ENCODE measurements around the gene PER2. TPM values are rescaled to one million over a fixed set of nuclear protein-coding genes. Genes with fewer than 3 reads are reported as not detected.
"Not testable (repeated sequence)": the region's sequence is repeated elsewhere in the genome, so short reads cannot be mapped to it uniquely, and the experiment has no call there.

The PER2 gene
- 10 to 100 TPM; 14.6 to 17.6 TPM for total RNA-seq

GRCh38 chr2:238287737-238288649 is at the start of gene PER2:
Gene PER2, minus strand, starts transcription at chr2:238288610. Its CDS starts 10,674 bp downstream, at chr2:238277936.
- CTCF ChIA-PET = no interaction called here
- Mint-ChIP-seq H3K4me3 (peak within 1 kb of the TSS; percentile 91), H3K4me1 (ENCODE audit: low read depth) (peaks cover 36% of the 10 kb centered on the region), H3K27ac (peak within 1 kb of the TSS; percentile 99), H3K27me3 (ENCODE audit: low read depth) (no peaks in the 10 kb centered on the region), H3K36me3 (ENCODE audit: low read depth) (no peaks in the 10 kb centered on the region), H3K9me3 (ENCODE audit: insufficient read depth) (no peaks in the 10 kb centered on the region)
- ATAC-seq = peak; percentile 48
- peak; percentile 29 for DNase-seq
- POLR2A ChIA-PET = interaction anchor here (0.6 to 1.9 kb wide), 3 partner anchors 23 to 285 kb away, joined by 3 to 6 read pairs (median 3); no protein-coding TSS in a partner anchor

GRCh38 chr2:238337846-238338245 is 49.4 kb upstream of the PER2 start:
- ATAC-seq = no peak
- H3K4me3 Mint-ChIP-seq = no peak overlapping the region
- no peak for DNase-seq
- no peak overlapping the region for H3K27ac Mint-ChIP-seq
- H3K27me3 Mint-ChIP-seq (ENCODE audit: low read depth) = no peaks in the 10 kb centered on the region
- H3K4me1 Mint-ChIP-seq (ENCODE audit: low read depth) = peaks cover 14% of the 10 kb centered on the region
- no peaks in the 10 kb centered on the region for H3K9me3 Mint-ChIP-seq (ENCODE audit: insufficient read depth)
- H3K36me3 Mint-ChIP-seq (ENCODE audit: low read depth) = no peaks in the 10 kb centered on the region
- ChIA-PET CTCF (interaction anchor here (1.9 kb wide), 1 partner anchor 20 kb away, joined by 7 read pairs; no protein-coding TSS in a partner anchor), POLR2A (interaction anchor here (0.5 kb wide), 1 partner anchor 683 kb away, joined by 4 read pairs; no protein-coding TSS in a partner anchor)

GRCh38 chr2:238336793-238337444 is 48.5 kb upstream of the PER2 start:
- no peak for ATAC-seq
- ChIA-PET CTCF (interaction anchor here (1.9 kb wide), 1 partner anchor 21 kb away, joined by 7 read pairs; no protein-coding TSS in a partner anchor), POLR2A (no interaction called here)
- H3K9me3 Mint-ChIP-seq (ENCODE audit: insufficient read depth) = no peaks in the 10 kb centered on the region
- peaks cover 14% of the 10 kb centered on the region for H3K4me1 Mint-ChIP-seq (ENCODE audit: low read depth)
- H3K4me3 Mint-ChIP-seq = no peak overlapping the region
- H3K27me3 Mint-ChIP-seq (ENCODE audit: low read depth) = no peaks in the 10 kb centered on the region
- H3K27ac Mint-ChIP-seq = no peak overlapping the region
- no peak for DNase-seq
- H3K36me3 Mint-ChIP-seq (ENCODE audit: low read depth) = no peaks in the 10 kb centered on the region

- Mint-ChIP-seq H3K27me3 (ENCODE audit: low read depth) (no peaks in the 10 kb centered on the region), H3K27ac (no peak overlapping the region), H3K4me1 (ENCODE audit: low read depth) (peaks cover 14% of the 10 kb centered on the region), H3K4me3 (no peak overlapping the region), H3K36me3 (ENCODE audit: low read depth) (no peaks in the 10 kb centered on the region), H3K9me3 (ENCODE audit: insufficient read depth) (no peaks in the 10 kb centered on the region)
- ChIA-PET CTCF (interaction anchor here (1.9 kb wide), 1 partner anchor 22 kb away, joined by 7 read pairs; no protein-coding TSS in a partner anchor), POLR2A (no interaction called here)
- DNase-seq (no peak), ATAC-seq (no peak)
Observed at GRCh38 chr2:238336151-238336550, 47.7 kb upstream of the PER2 start.

- H3K36me3 Mint-ChIP-seq (ENCODE audit: low read depth); DNase-seq; H3K4me3 Mint-ChIP-seq; ATAC-seq; H3K27me3 Mint-ChIP-seq (ENCODE audit: low read depth); CTCF ChIA-PET; H3K27ac Mint-ChIP-seq; H3K9me3 Mint-ChIP-seq (ENCODE audit: insufficient read depth): not testable (repeated sequence)
- peaks cover 14% of the 10 kb centered on the region for H3K4me1 Mint-ChIP-seq (ENCODE audit: low read depth)
- POLR2A ChIA-PET = interaction anchor here (0.6 kb wide), 1 partner anchor 184 kb away, joined by 3 read pairs; no protein-coding TSS in a partner anchor
Observed at GRCh38 chr2:238335591-238335990, 47.2 kb upstream of the PER2 start.

- no peak overlapping the region for H3K27ac Mint-ChIP-seq
- ATAC-seq (no peak), DNase-seq (no peak)
- H3K4me1 Mint-ChIP-seq (ENCODE audit: low read depth) = peaks cover 14% of the 10 kb centered on the region
- no peak overlapping the region for H3K4me3 Mint-ChIP-seq
- H3K27me3 Mint-ChIP-seq (ENCODE audit: low read depth) = no peaks in the 10 kb centered on the region
- POLR2A ChIA-PET = interaction anchor here (0.6 kb wide), 1 partner anchor 185 kb away, joined by 3 read pairs; no protein-coding TSS in a partner anchor
- CTCF ChIA-PET = no interaction called here
- no peaks in the 10 kb centered on the region for H3K9me3 Mint-ChIP-seq (ENCODE audit: insufficient read depth)
- no peaks in the 10 kb centered on the region for H3K36me3 Mint-ChIP-seq (ENCODE audit: low read depth)
Observed at GRCh38 chr2:238334885-238335284, 46.5 kb upstream of the PER2 start.

- Mint-ChIP-seq H3K4me1 (ENCODE audit: low read depth) (no peaks in the 10 kb centered on the region), H3K36me3 (ENCODE audit: low read depth) (peaks cover 2% of the 10 kb centered on the region), H3K9me3 (ENCODE audit: insufficient read depth) (no peaks in the 10 kb centered on the region), H3K27ac (no peak overlapping the region), H3K27me3 (ENCODE audit: low read depth) (no peaks in the 10 kb centered on the region), H3K4me3 (no peak overlapping the region)
- CTCF ChIA-PET = no interaction called here
- ATAC-seq = no peak
- DNase-seq = no peak
- POLR2A ChIA-PET = no interaction called here
Observed at GRCh38 chr2:238331916-238332315, 43.5 kb upstream of the PER2 start.

- ATAC-seq (no peak), DNase-seq (no peak)
- H3K27ac Mint-ChIP-seq = no peak overlapping the region
- H3K9me3 Mint-ChIP-seq (ENCODE audit: insufficient read depth) = no peaks in the 10 kb centered on the region
- H3K4me3 Mint-ChIP-seq = no peak overlapping the region
- ChIA-PET CTCF (no interaction called here), POLR2A (no interaction called here)
- H3K36me3 Mint-ChIP-seq (ENCODE audit: low read depth) = peaks cover 2% of the 10 kb centered on the region
- no peaks in the 10 kb centered on the region for H3K27me3 Mint-ChIP-seq (ENCODE audit: low read depth)
- H3K4me1 Mint-ChIP-seq (ENCODE audit: low read depth) = no peaks in the 10 kb centered on the region
Observed at GRCh38 chr2:238330391-238330790, 42.0 kb upstream of the PER2 start.

- no peaks in the 10 kb centered on the region for H3K27me3 Mint-ChIP-seq (ENCODE audit: low read depth)
- no peak overlapping the region for H3K4me3 Mint-ChIP-seq
- ChIA-PET CTCF (no interaction called here), POLR2A (no interaction called here)
- H3K36me3 Mint-ChIP-seq (ENCODE audit: low read depth) = peaks cover 2% of the 10 kb centered on the region
- H3K27ac Mint-ChIP-seq = no peak overlapping the region
- ATAC-seq (no peak), DNase-seq (no peak)
- H3K9me3 Mint-ChIP-seq (ENCODE audit: insufficient read depth) = no peaks in the 10 kb centered on the region
- H3K4me1 Mint-ChIP-seq (ENCODE audit: low read depth) = no peaks in the 10 kb centered on the region
Observed at GRCh38 chr2:238327751-238328150, 39.3 kb upstream of the PER2 start.

- ATAC-seq (no peak), DNase-seq (no peak)
- no peaks in the 10 kb centered on the region for H3K27me3 Mint-ChIP-seq (ENCODE audit: low read depth)
- H3K27ac Mint-ChIP-seq = no peak overlapping the region
- H3K36me3 Mint-ChIP-seq (ENCODE audit: low read depth) = peaks cover 2% of the 10 kb centered on the region
- H3K4me3 Mint-ChIP-seq = no peak overlapping the region
- H3K4me1 Mint-ChIP-seq (ENCODE audit: low read depth) = no peaks in the 10 kb centered on the region
- POLR2A ChIA-PET = no interaction called here
- H3K9me3 Mint-ChIP-seq (ENCODE audit: insufficient read depth) = no peaks in the 10 kb centered on the region
- CTCF ChIA-PET = no interaction called here
Observed at GRCh38 chr2:238326801-238327365, 38.5 kb upstream of the PER2 start.

- Mint-ChIP-seq H3K4me3 (no peak overlapping the region), H3K4me1 (ENCODE audit: low read depth) (peaks cover 5% of the 10 kb centered on the region), H3K36me3 (ENCODE audit: low read depth) (peaks cover 2% of the 10 kb centered on the region), H3K9me3 (ENCODE audit: insufficient read depth) (no peaks in the 10 kb centered on the region), H3K27me3 (ENCODE audit: low read depth) (no peaks in the 10 kb centered on the region), H3K27ac (no peak overlapping the region)
- POLR2A ChIA-PET = no interaction called here
- ATAC-seq = no peak
- CTCF ChIA-PET = no interaction called here
- no peak for DNase-seq
Observed at GRCh38 chr2:238325694-238326093, 37.3 kb upstream of the PER2 start.

- POLR2A ChIA-PET; H3K4me3 Mint-ChIP-seq; H3K27ac Mint-ChIP-seq; H3K36me3 Mint-ChIP-seq (ENCODE audit: low read depth); DNase-seq; CTCF ChIA-PET; ATAC-seq; H3K9me3 Mint-ChIP-seq (ENCODE audit: insufficient read depth); H3K27me3 Mint-ChIP-seq (ENCODE audit: low read depth): not testable (repeated sequence)
- peaks cover 11% of the 10 kb centered on the region for H3K4me1 Mint-ChIP-seq (ENCODE audit: low read depth)
Observed at GRCh38 chr2:238324248-238324647, 35.8 kb upstream of the PER2 start.

All from activated CD8-positive, alpha-beta T cell treated with anti-CD3 and anti-CD28 coated beads, Interleukin-2, amount 10 ng/mL, durations not matched to agents 7 days and 5 days (primary cell).